ENCODE measurements around the gene NEB. TPM values are rescaled to one million over a fixed set of nuclear protein-coding genes. Genes with fewer than 3 reads are reported as not detected.
A peak's percentile ranks its signal among the peaks of the same experiment; 100 is the strongest.
"Not testable (repeated sequence)": the region's sequence is repeated elsewhere in the genome, so short reads cannot be mapped to it uniquely, and the experiment has no call there.

The NEB gene
- total RNA-seq, 1 donor = 0.27 TPM

- no peak for TF ChIP-seq CTCF (IDR thresholded peaks at IDR 0.05; ENCODE audit: insufficient read depth, low read length)
- no peak for DNase-seq (ENCODE audit: low read depth)
- no peak overlapping the region for H3K4me3 ChIP-seq (ENCODE audit: low read depth, low read length)
These were observed 19.3 kb upstream of the NEB start for GRCh38 chr2:151753540-151753939.

GRCh38 chr2:151745261-151745660 lies 11.0 kb upstream of the NEB start:
- not testable (repeated sequence) for H3K4me3 ChIP-seq (ENCODE audit: low read depth, low read length); DNase-seq (ENCODE audit: low read depth)

GRCh38 chr2:151730262-151730975 lies 3.9 kb downstream of the NEB start:
- DNase-seq (ENCODE audit: low read depth) = peak; percentile 25
- TF ChIP-seq CTCF (IDR thresholded peaks at IDR 0.05; ENCODE audit: insufficient read depth, low read length) = no peak
- H3K4me3 ChIP-seq (ENCODE audit: low read depth, low read length) = no peak overlapping the region

GRCh38 chr2:151729837-151730236 lies 4.4 kb downstream of the NEB start:
- no peak for TF ChIP-seq CTCF (IDR thresholded peaks at IDR 0.05; ENCODE audit: insufficient read depth, low read length)
- H3K4me3 ChIP-seq (ENCODE audit: low read depth, low read length) = no peak overlapping the region
- DNase-seq (ENCODE audit: low read depth) = no peak

- DNase-seq (ENCODE audit: low read depth) = no peak
- TF ChIP-seq CTCF (IDR thresholded peaks at IDR 0.05; ENCODE audit: insufficient read depth, low read length) = no peak
- H3K4me3 ChIP-seq (ENCODE audit: low read depth, low read length) = no peak overlapping the region
These were observed 4.9 kb downstream of the NEB start for GRCh38 chr2:151729415-151729811.

- no peak for TF ChIP-seq CTCF (IDR thresholded peaks at IDR 0.05; ENCODE audit: insufficient read depth, low read length)
- no peak for DNase-seq (ENCODE audit: low read depth)
- H3K4me3 ChIP-seq (ENCODE audit: low read depth, low read length) = no peak overlapping the region
These were observed 5.4 kb downstream of the NEB start for GRCh38 chr2:151728804-151729414.

GRCh38 chr2:151727593-151728552 lies 6.4 kb downstream of the NEB start:
- TF ChIP-seq CTCF (IDR thresholded peaks at IDR 0.05; ENCODE audit: insufficient read depth, low read length) = no peak
- H3K4me3 ChIP-seq (ENCODE audit: low read depth, low read length) = no peak overlapping the region
- no peak for DNase-seq (ENCODE audit: low read depth)
